HG03139 (cell line): ENCODE results near the gene ETS2.

ENCODE experiments used
- ATAC-seq: cut with Tn5 transposase; IDR thresholded peaks from one replicate; pipeline ENCODE4 v1.9.1; 2021; ENCODE audit not compliant: unreplicated experiment

ETS2 gene

GRCh38 chr21:38777015-38777414 lies 28.7 kb upstream of the ETS2 start:
- ATAC-seq, result no peak

DNA sequence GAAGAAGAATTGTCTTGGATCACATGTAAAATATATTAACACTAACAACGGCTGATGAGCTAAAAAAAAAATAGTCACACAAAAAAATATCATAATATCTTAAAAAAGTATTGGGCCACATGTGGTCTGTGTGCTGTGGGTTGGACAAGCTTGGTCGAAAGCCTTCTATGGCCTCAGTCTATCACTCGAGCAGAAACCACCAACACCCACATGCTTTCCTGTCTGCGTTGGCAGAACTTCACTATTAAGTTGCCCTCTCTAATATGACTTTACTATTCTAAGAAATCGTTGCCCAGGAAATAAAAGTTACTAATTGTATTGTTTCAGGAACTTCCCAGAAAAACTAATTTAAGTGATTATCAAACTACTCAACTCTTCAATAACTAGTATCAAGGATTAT lies 28.2 kb upstream of the ETS2 start:
- no peak for ATAC-seq

GRCh38 chr21:38780879-38781278 lies 24.9 kb upstream of the ETS2 start:
- ATAC-seq, result no peak

DNA sequence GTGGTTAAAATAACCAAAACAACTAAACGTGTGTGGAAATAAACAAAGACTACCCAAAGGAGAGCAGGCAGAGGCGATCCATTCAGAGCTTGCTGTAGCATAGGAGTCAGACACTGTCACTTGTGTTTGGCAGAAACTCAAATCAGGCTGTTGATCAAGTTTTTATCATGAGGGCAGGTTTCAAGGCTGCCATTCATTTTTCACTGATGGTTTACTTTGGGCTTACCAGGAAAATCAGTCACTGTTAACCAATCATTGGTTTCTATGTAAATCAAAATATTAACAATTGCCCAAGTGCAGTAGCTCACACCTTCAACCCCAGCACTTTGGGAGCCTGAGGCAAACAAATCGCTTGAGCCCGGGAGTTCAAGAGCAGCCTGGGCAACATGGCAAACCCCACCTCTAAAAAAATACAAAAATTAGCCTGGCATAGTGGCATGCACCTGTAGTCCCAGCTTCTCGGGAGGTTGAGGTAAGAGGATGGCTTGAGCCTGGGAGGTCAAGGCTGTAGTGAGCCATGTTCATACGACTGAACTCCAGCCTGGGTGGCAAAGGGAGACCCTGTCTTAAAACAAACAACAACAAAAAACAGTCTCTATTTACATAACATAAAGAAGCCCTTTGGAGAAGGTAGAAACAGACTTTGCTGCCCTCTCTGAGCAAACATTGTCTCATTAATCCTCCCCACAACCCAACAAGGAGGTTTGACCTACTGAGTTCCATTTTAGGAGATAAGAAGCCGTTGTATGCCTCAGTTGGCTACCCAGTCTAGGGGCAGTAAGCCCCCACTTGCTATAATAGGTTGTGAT lies 21.1 kb upstream of the ETS2 start:
- no peak for ATAC-seq

GRCh38 chr21:38785483-38785882 lies 20.2 kb upstream of the ETS2 start:
- ATAC-seq, result no peak

- no peak for ATAC-seq
Observed at GRCh38 chr21:38787016-38787415, 18.7 kb upstream of the ETS2 start.

DNA sequence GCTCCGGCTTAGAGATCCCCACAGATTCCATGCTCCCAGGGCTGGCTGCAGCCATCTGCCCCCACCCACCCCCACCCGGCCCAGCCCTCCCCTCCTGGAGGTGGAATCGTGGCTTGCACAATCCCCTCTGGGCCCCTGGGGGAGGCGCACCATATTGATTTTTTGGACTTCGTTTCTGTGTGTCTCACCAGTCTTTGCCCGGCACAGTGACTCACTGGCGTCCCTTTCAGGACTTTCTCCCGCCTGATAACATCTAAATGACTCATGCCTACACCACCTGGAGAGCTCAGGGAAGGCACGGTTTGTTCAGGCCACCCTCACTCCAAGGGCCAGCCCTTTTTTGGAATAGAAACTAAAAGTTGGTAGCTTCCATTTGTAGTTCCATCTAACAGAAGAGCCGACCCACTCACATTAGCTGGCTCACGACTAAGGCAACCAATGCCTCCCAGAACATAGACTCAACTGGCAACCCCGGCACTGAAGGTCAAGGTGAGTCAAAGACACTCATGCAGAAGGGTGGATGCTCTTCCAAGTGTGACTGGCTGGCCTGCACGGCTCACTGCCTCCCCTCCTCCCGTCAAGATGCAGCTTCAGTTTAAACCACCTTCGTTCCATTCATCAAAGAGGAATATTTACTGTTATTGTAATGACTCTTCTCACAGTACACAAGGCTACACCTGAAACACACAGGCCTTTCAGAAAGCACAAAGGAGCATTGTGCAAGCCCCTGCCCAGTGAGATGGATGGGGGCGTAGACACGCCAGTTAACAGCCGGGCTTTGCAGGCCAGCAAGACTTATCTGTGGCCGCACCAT lies 18.1 kb upstream of the ETS2 start:
- no peak for ATAC-seq

DNA sequence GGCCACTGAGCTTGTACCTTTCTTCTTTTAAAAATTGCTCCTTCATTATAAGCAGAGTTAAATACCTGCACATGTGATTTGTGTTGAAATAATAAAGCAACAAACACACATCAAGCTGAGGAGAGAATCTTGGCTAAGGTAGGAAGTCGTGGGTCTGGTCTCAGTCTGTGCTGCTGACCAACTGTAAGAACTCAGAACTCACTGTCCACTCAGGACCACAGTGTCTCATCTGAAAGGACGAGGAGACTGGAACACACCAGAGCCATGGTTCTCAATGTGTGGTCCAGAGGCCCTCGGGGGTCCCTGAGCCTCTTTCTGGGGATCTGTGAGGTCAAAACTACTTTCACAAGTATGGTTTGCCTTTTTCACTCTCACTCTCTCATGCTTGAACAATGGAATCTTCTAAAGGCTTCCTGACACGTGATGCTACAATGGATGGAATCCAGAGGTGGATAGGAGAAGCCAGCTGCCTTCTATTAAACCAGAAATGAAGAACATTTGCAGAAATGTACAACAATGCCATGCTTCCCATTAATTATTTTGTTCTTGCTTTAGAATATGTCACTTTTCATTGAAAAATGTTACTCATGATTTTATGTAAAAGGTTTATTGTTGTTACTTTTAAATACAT lies 17.3 kb upstream of the ETS2 start:
- no peak for ATAC-seq

DNA sequence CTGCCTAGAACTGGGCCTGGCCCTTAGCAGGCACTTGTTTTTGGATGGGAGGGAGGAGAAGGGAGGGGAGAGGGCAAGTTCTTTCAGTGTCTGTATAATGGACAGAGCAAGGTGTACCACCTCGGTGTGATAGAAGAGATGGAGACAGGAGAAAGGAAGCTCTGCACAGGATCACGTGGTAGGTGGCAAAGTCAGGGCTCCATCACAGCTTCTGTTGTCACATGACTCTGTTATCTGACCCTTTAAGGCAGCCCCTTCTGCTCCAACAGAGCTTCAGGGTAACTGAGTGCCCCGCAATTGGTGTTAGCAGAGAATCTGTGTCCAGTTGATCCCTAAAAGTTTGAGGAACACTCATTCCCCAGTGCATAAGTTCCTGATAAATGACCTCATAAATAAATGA lies 16.5 kb upstream of the ETS2 start:
- ATAC-seq, result no peak

DNA sequence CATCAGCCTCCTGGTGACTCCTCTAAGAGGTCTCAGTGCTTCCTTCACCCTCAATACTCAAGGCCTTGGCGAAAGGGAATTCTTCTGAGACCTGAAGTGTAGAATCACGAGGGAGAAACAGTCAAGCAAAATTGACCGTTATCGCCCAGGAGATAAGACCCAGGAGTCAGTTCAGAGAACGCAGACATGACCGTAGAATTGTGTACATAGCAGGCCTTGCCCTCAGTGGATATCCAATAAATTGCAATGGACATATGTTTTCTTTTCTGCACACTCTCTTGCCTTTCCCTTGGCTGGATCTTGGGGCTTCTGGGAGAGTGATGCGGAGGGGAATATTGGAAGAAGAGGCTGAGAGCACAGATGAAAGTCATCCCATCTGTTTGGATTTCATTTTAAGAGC lies 15.7 kb upstream of the ETS2 start:
- no peak for ATAC-seq

DNA sequence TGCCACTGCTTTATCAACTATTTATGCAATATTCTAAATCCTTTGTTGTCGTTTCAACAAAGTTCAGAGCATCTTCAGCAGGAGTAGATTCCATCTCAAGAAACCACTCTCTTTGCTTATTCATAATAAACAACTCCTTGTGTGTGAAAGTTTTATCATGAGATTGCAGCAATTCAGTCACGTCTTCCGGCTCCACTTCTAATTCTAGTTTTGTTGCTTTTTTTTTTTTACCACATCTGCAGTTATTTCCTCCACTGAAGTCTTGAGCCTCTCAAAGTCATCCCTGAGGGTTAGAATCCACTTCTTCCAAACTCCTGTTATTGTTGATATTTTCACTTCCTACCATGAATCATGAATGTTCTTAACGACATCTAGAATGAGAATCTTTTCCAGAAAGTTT lies 14.8 kb upstream of the ETS2 start:
- ATAC-seq, result no peak

DNA sequence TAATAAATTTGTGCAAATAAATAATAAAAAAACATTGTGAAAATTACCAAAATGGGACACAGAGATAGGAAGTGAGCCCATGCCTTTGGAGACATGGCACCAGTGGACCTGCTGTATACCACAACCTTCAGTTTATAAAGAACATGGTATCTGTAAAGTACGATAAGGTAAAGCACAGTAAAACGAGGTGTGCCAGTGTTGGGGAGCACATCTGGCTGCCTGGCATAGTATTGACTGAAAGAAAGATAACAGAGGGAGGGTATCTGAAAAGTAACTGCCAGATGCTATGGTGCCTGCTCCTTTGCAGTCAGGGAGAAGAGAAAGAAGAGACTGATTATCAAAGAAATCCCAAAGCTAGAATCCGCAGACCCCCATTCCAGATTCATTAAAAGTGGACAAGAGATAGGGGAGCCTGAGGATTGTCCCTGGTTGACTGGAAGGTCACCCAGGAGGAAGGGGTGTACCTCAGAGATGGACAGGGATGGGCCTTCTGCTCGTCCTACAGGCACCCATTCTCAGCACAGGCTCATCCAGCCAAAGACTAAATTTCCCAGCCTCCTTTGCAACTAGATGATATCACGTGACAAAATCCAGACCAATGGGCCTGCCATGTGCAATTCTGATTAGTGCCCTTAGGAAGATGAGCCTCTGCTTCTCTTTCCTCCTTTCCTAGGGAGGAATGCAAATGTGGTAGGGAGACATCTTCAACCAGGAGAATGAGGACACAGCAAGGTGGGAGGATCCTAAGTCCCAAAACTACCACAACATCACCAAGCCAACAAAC lies 12.9 kb upstream of the ETS2 start:
- no peak for ATAC-seq

GRCh38 chr21:38793926-38794713 lies 11.6 kb upstream of the ETS2 start:
- ATAC-seq, result no peak

DNA sequence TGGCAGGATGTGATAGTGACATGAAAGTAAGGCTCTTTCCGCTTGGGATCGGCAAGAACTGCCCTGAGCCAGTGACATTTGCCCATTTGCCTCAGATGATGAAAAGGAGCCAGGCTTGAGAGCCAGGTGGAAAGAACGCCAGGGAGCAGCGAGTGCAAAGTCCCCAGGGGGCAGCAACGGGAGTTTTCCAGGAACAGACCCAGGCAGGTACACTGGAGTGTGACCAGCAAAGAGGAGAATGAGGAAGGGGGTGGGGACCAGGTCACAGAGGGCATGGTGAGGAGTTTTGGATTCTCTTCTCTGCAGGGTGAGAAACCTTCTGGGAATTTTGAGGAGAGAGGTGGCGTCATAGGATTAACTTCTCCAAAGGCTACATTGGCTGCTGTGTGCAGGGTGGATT lies 10.8 kb upstream of the ETS2 start:
- no peak for ATAC-seq

DNA sequence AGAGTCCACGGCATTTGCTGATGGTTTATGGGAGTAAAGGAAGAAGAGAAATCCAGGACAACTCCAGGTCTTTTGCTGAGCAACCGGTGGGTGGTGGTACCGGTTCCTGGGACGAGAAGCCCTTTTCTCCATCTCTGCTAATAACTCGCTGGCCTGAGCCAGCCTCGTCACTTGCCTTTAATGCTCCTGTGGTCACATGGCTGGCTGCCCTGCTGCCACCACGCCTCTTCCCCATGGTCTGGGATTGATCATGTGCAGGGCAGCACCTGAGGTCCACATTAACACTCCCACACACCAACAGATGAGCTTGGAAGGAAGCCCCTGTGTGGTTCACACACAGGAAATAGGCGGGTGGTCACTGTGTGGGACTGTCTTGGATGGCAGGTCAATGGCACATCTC lies 10.3 kb upstream of the ETS2 start:
- ATAC-seq, result no peak

DNA sequence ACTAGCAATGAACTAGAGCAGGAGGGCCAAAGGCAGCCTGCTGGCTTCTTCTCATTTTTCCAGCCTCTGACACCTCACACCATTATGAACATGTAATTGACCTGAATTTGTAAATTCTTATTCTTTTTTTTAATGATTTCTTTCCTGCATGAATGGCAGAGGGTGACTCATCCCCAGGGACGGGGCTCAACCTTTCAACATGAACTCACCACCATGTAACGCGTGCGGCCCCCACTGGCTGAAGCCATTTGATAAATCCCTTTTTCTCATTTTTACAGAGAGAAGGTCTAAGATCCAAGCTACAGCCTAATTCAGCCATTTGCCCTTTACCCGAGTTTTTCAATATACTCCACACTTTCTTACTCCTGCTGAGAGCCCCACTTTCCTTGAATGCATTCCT lies 9.3 kb upstream of the ETS2 start:
- ATAC-seq, result no peak

- ATAC-seq, result no peak
Observed at GRCh38 chr21:38797470-38797869, 8.3 kb upstream of the ETS2 start.

DNA sequence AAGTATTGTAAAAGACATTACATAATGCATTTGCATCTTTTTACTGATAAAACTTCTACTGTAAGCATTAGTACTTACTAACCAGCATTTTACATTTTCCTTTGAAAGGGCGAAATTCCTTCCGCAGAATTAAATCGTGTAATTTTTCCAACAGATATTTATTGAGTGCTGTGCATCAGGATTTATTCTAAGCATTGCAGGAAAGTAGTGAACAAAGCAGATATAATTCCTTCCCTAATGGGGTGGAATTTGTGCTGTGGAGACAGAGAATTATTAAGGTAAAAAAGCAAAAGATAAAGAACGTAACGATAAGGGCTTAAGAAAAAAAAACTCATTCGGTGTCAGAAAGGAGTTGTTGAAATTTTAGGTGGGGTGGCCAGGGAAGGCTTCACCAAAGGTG lies 7.6 kb upstream of the ETS2 start:
- no peak for ATAC-seq

DNA sequence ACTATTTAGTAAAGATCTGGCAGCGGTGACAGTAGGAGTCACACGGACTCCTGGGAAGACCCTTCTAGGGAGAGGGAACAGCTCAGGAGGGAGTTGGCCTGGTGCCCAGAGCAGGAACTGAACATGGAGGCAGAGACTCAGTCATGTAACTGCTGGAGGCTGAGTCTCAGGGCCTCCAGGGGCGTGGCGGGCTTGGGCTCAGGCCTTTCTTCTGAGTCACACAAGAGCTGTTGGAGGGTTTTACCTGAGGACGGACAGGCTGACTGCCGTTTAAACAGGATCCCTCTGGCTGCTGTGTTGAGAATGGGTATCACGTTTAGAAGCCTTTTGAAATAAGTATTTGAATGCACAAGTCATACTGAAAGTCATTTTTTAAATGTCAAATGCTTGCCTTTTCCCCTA lies 7.2 kb upstream of the ETS2 start:
- no peak for ATAC-seq

- ATAC-seq, result no peak
Observed at GRCh38 chr21:38800046-38800758, 5.5 kb upstream of the ETS2 start.
